GM23338 (cell line): ENCODE measurements around the gene ANKRD44.

Experiments used
- CREB1 ChIP-seq: fragments of 250-450 bp; sonication (Bioruptor Pico); IDR thresholded peaks from 2 replicates; pipeline ENCODE4 v1.5.0; 2020; ENCODE audit warnings: low read depth, mild to moderate bottlenecking, moderate library complexity
- CTCF ChIP-seq, 2 experiments: fragments of 200-600 bp in 1 of 2; sonication (generic) in 1 of 2; conservative IDR thresholded peaks; 2 replicates each; pipeline versions ENCODE4 v1.5.1 to v1.6.1; 2016 to 2017; ENCODE audit warnings: antibody characterized with exemption in 2 of 2, low read depth in 2 of 2, mild to moderate bottlenecking in 2 of 2, moderate library complexity in 1 of 2
- ETS1 ChIP-seq: IDR thresholded peaks from 2 replicates; pipeline ENCODE4 v1.6.1; 2016; ENCODE audit warnings: antibody characterized with exemption
- EZH2 ChIP-seq: fragments of 200-600 bp; sonication (generic); IDR thresholded peaks from one replicate; pipeline ENCODE4 v1.8.0; 2017; ENCODE audit warnings: antibody characterized with exemption, mild to moderate bottlenecking, low read depth; ENCODE audit not compliant: unreplicated experiment
- EZH2phosphoT487 ChIP-seq: fragments of 200-600 bp; sonication (generic); IDR thresholded peaks from one replicate; pipeline ENCODE4 v1.8.1; 2018; ENCODE audit warnings: antibody characterized with exemption; ENCODE audit not compliant: unreplicated experiment
- JUNB ChIP-seq: IDR thresholded peaks from one replicate; pipeline ENCODE4 v1.6.1; 2016; ENCODE audit warnings: antibody characterized with exemption; ENCODE audit not compliant: unreplicated experiment
- NANOG ChIP-seq: IDR thresholded peaks from 2 replicates; pipeline ENCODE4 v1.6.1; 2016; ENCODE audit warnings: antibody characterized with exemption, borderline replicate concordance
- POLR2AphosphoS5 ChIP-seq: IDR thresholded peaks from 2 replicates; pipeline ENCODE4 v1.6.1; 2016; ENCODE audit warnings: antibody characterized with exemption, low read depth
- REST ChIP-seq: IDR thresholded peaks from one replicate; pipeline ENCODE4 v1.6.1; 2018; ENCODE audit warnings: antibody characterized with exemption; ENCODE audit not compliant: unreplicated experiment
- STAT1 ChIP-seq: IDR thresholded peaks from one replicate; pipeline ENCODE4 v1.6.1; 2016; ENCODE audit warnings: antibody characterized with exemption; ENCODE audit not compliant: unreplicated experiment
- ZNF114 ChIP-seq: fragments of 250-450 bp; sonication (Bioruptor Pico); IDR thresholded peaks from 2 replicates; pipeline ENCODE4 v1.5.0; 2020; ENCODE audit warnings: mild to moderate bottlenecking, moderate library complexity
- ZNF331 ChIP-seq: fragments of 250-450 bp; sonication (Bioruptor Pico); IDR thresholded peaks from 2 replicates; pipeline ENCODE4 v1.5.0; 2020; ENCODE audit warnings: low read depth, mild to moderate bottlenecking, moderate library complexity
- ZNF462 ChIP-seq: fragments of 250-450 bp; sonication (Bioruptor Pico); IDR thresholded peaks from 2 replicates; pipeline ENCODE4 v1.5.0; 2020; ENCODE audit warnings: mild to moderate bottlenecking, moderate library complexity

- TF ChIP-seq NANOG (no peak), EZH2 (no peak), CTCF (conservative IDR thresholded peaks at IDR 0.05; ENCODE audit: low read depth in 2 of 2) (no peak), REST (no peak), POLR2AphosphoS5 (no peak), JUNB (no peak), EZH2phosphoT487 (no peak), CREB1 (no peak), ZNF331 (CRISPR knock-in tag) (no peak), ETS1 (no peak), STAT1 (no peak), ZNF462 (no peak), ZNF114 (CRISPR knock-in tag) (no peak)
Measured at GRCh38 chr2:196971574-196972279, 338.9 kb downstream of the ANKRD44 start.
